ENCODE measurements around the gene MYPOP. TPM values are rescaled to one million over a fixed set of nuclear protein-coding genes. Genes with fewer than 3 reads are reported as not detected.

The MYPOP gene
- total RNA-seq, 1 donor from 2014 or later: 9.0 TPM

GRCh38 chr19:45883881-45884681 lies 18.3 kb downstream of the MYPOP start:
- no peak for DNase-seq (ENCODE audit: low spot score)
- no peaks in the 10 kb centered on the region for H3K9me3 Mint-ChIP-seq (ENCODE audit: unreplicated experiment)
- peaks cover 15% of the 10 kb centered on the region for H3K4me1 Mint-ChIP-seq (ENCODE audit: unreplicated experiment)

GRCh38 chr19:45883586-45883880 lies 18.9 kb downstream of the MYPOP start:
- Mint-ChIP-seq H3K27me3 (ENCODE audit: unreplicated experiment) (peaks cover 20% of the 10 kb centered on the region), H3K4me3 (ENCODE audit: unreplicated experiment) (peak overlapping the region; percentile 91), H3K36me3 (ENCODE audit: low read depth, unreplicated experiment) (no peaks in the 10 kb centered on the region), H3K4me1 (ENCODE audit: unreplicated experiment) (peaks cover 18% of the 10 kb centered on the region), H3K9me3 (ENCODE audit: unreplicated experiment) (no peaks in the 10 kb centered on the region), H3K27ac (ENCODE audit: unreplicated experiment) (no peak overlapping the region)
- no peak for TF ChIP-seq CTCF (IDR thresholded peaks at IDR 0.05; ENCODE audit: unreplicated experiment)
- DNase-seq (ENCODE audit: low spot score): no peak

More at GRCh38 chr19:45883881-45884681, 18.3 kb downstream of the MYPOP start:
- Mint-ChIP-seq H3K27ac (ENCODE audit: unreplicated experiment) (no peak overlapping the region), H3K4me3 (ENCODE audit: unreplicated experiment) (peak overlapping the region; percentile 91), H3K36me3 (ENCODE audit: low read depth, unreplicated experiment) (no peaks in the 10 kb centered on the region), H3K27me3 (ENCODE audit: unreplicated experiment) (peaks cover 20% of the 10 kb centered on the region)
- TF ChIP-seq CTCF (IDR thresholded peaks at IDR 0.05; ENCODE audit: unreplicated experiment): no peak

- Mint-ChIP-seq H3K27ac (ENCODE audit: unreplicated experiment) (no peak overlapping the region), H3K9me3 (ENCODE audit: unreplicated experiment) (no peaks in the 10 kb centered on the region), H3K4me1 (ENCODE audit: unreplicated experiment) (peaks cover 22% of the 10 kb centered on the region), H3K36me3 (ENCODE audit: low read depth, unreplicated experiment) (no peaks in the 10 kb centered on the region), H3K27me3 (ENCODE audit: unreplicated experiment) (peaks cover 21% of the 10 kb centered on the region), H3K4me3 (ENCODE audit: unreplicated experiment) (peak overlapping the region; percentile 91)
- peak; percentile 87 for TF ChIP-seq CTCF (IDR thresholded peaks at IDR 0.05; ENCODE audit: unreplicated experiment)
- peak; percentile 94 for DNase-seq (ENCODE audit: low spot score)
Observed at GRCh38 chr19:45882652-45883585, 19.5 kb downstream of the MYPOP start.

- Mint-ChIP-seq H3K27ac (ENCODE audit: unreplicated experiment) (no peak overlapping the region), H3K36me3 (ENCODE audit: low read depth, unreplicated experiment) (no peaks in the 10 kb centered on the region), H3K4me1 (ENCODE audit: unreplicated experiment) (peaks cover 30% of the 10 kb centered on the region), H3K9me3 (ENCODE audit: unreplicated experiment) (no peaks in the 10 kb centered on the region), H3K4me3 (ENCODE audit: unreplicated experiment) (no peak overlapping the region), H3K27me3 (ENCODE audit: unreplicated experiment) (peaks cover 18% of the 10 kb centered on the region)
- DNase-seq (ENCODE audit: low spot score): no peak
- TF ChIP-seq CTCF (IDR thresholded peaks at IDR 0.05; ENCODE audit: unreplicated experiment): no peak
Observed at GRCh38 chr19:45881909-45882528, 20.4 kb downstream of the MYPOP start.
